HCT116 (cell line): Measurements from ENCODE around the gene PGM2L1.

Experiments used
- ATF3 ChIP-seq: IDR thresholded peaks from 2 replicates; pipeline ENCODE4 v1.6.1; 2012
- CEBPB ChIP-seq: IDR thresholded peaks from 2 replicates; pipeline ENCODE4 v1.6.1; 2012; ENCODE audit warnings: low read depth
- TF ChIP-seq, protein P1 (sequence below): IDR thresholded peaks from 2 replicates; pipeline ENCODE4 v1.6.1; 2012; ENCODE audit warnings: low read depth
- TF ChIP-seq, protein P2 (sequence below), 3 experiments: fragments of 200-600 bp in 1 of 3; sonication (generic) in 1 of 3; IDR thresholded peaks in 2 of 3; conservative IDR thresholded peaks in 1 of 3; 2 replicates each; pipeline ENCODE4 v1.5.1; 2012 to 2017; ENCODE audit warnings: low read depth in 2 of 3, low read length in 2 of 3, antibody characterized with exemption in 1 of 3, borderline replicate concordance in 1 of 3, control low read depth in 1 of 3, mild to moderate bottlenecking in 1 of 3, mixed read lengths in 1 of 3, mixed run types in 1 of 3, moderate library complexity in 1 of 3; ENCODE audit not compliant: insufficient read depth in 1 of 3

- TF ChIP-seq, protein P1, sequence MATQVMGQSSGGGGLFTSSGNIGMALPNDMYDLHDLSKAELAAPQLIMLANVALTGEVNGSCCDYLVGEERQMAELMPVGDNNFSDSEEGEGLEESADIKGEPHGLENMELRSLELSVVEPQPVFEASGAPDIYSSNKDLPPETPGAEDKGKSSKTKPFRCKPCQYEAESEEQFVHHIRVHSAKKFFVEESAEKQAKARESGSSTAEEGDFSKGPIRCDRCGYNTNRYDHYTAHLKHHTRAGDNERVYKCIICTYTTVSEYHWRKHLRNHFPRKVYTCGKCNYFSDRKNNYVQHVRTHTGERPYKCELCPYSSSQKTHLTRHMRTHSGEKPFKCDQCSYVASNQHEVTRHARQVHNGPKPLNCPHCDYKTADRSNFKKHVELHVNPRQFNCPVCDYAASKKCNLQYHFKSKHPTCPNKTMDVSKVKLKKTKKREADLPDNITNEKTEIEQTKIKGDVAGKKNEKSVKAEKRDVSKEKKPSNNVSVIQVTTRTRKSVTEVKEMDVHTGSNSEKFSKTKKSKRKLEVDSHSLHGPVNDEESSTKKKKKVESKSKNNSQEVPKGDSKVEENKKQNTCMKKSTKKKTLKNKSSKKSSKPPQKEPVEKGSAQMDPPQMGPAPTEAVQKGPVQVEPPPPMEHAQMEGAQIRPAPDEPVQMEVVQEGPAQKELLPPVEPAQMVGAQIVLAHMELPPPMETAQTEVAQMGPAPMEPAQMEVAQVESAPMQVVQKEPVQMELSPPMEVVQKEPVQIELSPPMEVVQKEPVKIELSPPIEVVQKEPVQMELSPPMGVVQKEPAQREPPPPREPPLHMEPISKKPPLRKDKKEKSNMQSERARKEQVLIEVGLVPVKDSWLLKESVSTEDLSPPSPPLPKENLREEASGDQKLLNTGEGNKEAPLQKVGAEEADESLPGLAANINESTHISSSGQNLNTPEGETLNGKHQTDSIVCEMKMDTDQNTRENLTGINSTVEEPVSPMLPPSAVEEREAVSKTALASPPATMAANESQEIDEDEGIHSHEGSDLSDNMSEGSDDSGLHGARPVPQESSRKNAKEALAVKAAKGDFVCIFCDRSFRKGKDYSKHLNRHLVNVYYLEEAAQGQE = no peak
- TF ChIP-seq, protein P2, sequence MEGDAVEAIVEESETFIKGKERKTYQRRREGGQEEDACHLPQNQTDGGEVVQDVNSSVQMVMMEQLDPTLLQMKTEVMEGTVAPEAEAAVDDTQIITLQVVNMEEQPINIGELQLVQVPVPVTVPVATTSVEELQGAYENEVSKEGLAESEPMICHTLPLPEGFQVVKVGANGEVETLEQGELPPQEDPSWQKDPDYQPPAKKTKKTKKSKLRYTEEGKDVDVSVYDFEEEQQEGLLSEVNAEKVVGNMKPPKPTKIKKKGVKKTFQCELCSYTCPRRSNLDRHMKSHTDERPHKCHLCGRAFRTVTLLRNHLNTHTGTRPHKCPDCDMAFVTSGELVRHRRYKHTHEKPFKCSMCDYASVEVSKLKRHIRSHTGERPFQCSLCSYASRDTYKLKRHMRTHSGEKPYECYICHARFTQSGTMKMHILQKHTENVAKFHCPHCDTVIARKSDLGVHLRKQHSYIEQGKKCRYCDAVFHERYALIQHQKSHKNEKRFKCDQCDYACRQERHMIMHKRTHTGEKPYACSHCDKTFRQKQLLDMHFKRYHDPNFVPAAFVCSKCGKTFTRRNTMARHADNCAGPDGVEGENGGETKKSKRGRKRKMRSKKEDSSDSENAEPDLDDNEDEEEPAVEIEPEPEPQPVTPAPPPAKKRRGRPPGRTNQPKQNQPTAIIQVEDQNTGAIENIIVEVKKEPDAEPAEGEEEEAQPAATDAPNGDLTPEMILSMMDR (IDR thresholded peaks at IDR 0.05 in 2 of 3, conservative IDR thresholded peaks at IDR 0.05 in 1 of 3; ENCODE audit: borderline replicate concordance in 1 of 3, insufficient read depth in 1 of 3, low read depth in 2 of 3, low read length in 2 of 3) = no peak
- no peak for TF ChIP-seq CEBPB
- TF ChIP-seq ATF3 = no peak
Measured at GRCh38 chr11:74409633-74410032, 11.4 kb upstream of the PGM2L1 start.
